Measurements from ENCODE around the gene ITFG2.

- no peak for TF ChIP-seq POLR2A (IDR thresholded peaks at IDR 0.05; ENCODE audit: low read length)
- no peak for TF ChIP-seq GATA1 (IDR thresholded peaks at IDR 0.05; ENCODE audit: low read depth, low read length)
Measured at GRCh38 chr12:2862876-2863275, 50.4 kb downstream of the ITFG2 start.
